ENCODE measurements around the gene MIS12.

The MIS12 gene

GRCh38 chr17:5486206-5487124, at the start of gene MIS12:
Gene MIS12, plus strand, starts transcription at chr17:5486566. Its CDS starts 2,297 bp downstream, at chr17:5488863.
- peak; percentile 99 for DNase-seq (ENCODE audit: low spot score)

GRCh38 chr17:5437721-5438317, 48.5 kb upstream of the MIS12 start:
- DNase-seq (ENCODE audit: low spot score), result no peak

DNA sequence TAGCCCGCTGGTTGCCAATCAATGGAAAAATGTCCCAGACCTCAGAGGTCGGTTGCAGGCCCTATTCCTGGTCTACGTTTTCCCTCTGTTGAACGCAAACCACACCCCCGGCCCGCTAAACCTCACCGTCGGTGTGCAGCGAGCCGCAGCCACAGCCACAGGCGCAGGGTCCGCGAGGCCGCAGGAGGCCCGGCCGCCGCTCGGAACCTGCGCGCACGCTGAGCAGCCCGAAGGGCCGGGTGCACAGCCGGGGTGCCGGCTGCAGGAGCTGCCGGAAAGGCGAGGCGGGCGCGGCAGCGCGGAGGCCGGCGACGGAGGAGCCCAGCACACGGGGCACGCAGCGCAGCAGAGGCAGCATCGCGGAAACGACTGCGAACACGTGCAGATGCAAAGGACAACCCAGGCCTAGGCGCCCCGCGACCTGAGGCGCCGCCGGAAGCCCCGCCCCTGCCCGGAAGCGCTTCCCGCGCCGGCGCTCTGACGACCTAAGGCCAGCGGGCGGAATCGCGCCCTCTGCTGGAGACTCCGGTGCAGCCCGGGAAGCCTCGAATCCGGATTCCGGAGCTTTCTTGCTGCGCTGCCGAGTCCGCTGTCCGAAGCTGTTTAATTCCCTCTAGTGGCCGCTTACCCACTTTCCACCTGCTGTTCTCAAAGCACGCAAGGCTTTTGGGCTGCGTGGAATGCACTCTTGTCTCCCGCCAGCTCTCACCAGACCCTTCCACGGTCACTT, 47.5 kb upstream of the MIS12 start, which contains the start of gene C1QBP:
TSS of gene C1QBP (minus strand) at position 440 of the 730 bp plus-strand sequence. CDS start at position 358, 82 bp downstream.
- DNase-seq (ENCODE audit: low spot score), result peak; percentile 90

- no peak for DNase-seq (ENCODE audit: low spot score)
Observed at GRCh38 chr17:5439446-5439764, 47.0 kb upstream of the MIS12 start.

GRCh38 chr17:5443728-5444127, 42.6 kb upstream of the MIS12 start:
- DNase-seq (ENCODE audit: low spot score), result no peak

GRCh38 chr17:5444209-5444608, 42.2 kb upstream of the MIS12 start:
- DNase-seq (ENCODE audit: low spot score), result no peak

- DNase-seq (ENCODE audit: low spot score), result no peak
Observed at GRCh38 chr17:5446786-5447185, 39.6 kb upstream of the MIS12 start.

GRCh38 chr17:5464717-5465507, 21.5 kb upstream of the MIS12 start:
- DNase-seq (ENCODE audit: low spot score), result no peak

DNA sequence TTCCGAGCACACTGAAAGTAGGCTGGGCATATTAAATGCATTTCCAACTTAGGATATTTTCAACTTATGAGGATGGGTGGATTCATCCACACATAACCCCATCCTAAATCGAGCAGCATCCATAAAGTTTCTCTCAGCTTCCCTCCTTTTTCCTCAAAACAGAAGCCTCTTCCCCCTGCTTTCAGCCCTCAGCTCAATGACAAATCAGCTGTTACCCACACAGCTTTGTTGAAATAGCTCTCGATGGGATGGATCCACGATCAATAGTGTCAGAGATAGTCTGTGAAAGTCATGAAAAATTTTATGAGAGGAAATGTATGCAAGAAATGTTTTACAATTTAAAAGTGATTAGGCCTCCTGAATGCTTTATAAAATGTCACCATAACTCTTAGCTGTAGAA, 20.1 kb upstream of the MIS12 start:
- DNase-seq (ENCODE audit: low spot score), result no peak

GRCh38 chr17:5467416-5467815, 18.9 kb upstream of the MIS12 start:
- DNase-seq (ENCODE audit: low spot score), result no peak

- DNase-seq (ENCODE audit: low spot score), result peak; percentile 2
Observed at GRCh38 chr17:5468075-5468473, 18.3 kb upstream of the MIS12 start.

DNA sequence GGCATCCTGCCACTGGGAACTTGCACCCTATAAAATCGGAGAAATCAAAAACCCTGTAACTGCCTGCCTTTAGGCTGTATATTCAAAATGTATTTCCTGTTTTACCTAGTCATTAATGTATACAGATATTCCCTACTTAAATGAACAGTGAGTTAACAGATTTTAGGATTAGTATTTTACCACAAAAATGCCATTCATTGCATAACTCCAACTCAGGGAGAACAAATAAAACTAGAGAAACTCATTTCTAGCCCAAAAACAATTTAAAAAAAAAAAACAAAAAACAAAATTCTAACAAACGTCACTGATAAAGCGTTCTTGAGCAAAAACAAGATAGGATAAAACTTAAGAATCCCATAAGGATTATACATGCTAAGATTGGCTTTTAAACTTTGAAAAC, 13.9 kb upstream of the MIS12 start:
- DNase-seq (ENCODE audit: low spot score), result no peak

- no peak for DNase-seq (ENCODE audit: low spot score)
Observed at GRCh38 chr17:5473906-5474305, 12.5 kb upstream of the MIS12 start.

- DNase-seq (ENCODE audit: low spot score), result no peak
Observed at GRCh38 chr17:5478992-5479391, 7.4 kb upstream of the MIS12 start.

DNA sequence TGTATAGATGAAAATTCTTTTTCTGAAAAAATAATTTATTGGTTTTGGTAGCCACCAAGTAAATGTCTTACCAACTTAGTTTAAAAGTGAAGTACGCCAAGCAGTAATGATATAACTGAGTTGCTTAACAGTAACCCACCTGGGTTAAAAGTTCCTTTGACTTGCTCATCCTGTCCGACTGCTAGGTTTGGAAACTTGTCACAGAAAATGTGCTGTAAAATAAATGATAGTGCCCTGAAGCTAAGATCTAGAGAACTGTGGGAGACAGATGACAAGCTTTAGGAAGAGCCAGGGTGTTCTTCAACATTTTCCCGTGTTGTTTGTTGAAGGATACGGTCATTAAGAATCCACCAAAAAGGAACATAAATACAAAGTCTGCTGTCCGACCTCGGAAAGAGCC, 5.4 kb upstream of the MIS12 start:
- DNase-seq (ENCODE audit: low spot score), result no peak

- DNase-seq (ENCODE audit: low spot score), result no peak
Observed at GRCh38 chr17:5481451-5481850, 4.9 kb upstream of the MIS12 start.

DNA sequence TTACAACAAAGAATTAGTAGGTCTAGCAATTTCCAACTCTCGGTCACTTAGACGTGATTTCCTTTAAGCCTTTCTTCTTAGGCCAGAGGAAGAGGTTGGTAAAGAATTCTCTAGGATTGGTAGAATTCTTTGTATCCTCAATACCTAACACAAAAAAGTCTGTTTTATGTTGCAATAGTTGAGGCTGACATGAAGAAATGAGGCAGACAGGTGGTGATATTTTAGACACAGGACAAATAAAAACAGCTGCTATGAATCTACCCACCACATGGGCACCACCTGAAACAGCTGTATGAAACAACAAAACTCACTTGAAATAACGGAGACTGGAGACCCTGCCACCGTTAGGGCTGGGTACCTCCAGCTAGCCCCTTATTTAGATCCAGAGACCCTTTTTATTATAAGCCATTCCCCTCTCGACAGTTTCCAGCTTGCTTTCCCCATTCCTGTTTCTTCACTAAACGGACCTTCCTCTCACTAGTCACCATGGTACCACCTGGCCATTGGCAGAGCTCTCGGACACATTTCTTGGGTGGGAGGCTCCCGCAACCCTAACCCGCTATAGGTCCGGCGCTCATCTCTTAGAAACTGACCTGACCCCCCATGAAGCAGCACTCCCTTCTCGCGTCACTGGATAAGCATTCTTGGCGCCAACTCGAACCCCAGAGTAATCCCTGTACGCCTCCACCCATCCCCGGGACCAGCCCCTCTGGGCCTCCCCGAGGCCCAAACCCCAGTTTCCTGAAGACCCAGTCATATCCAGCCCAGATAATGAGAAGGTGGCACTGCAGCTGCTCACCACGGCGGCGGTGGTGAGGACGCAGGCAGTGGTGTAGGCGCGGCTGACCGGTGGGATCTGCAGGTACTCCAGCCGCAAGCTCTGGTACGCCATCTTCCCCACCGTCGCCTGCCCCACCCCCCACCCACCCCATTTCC, 828 bp upstream of the MIS12 start, which contains the start of gene DERL2:
TSS of gene DERL2 (minus strand) at position 909 of the 936 bp plus-strand sequence. CDS start at position 892, 17 bp downstream.
- no peak for DNase-seq (ENCODE audit: low spot score)

DNA sequence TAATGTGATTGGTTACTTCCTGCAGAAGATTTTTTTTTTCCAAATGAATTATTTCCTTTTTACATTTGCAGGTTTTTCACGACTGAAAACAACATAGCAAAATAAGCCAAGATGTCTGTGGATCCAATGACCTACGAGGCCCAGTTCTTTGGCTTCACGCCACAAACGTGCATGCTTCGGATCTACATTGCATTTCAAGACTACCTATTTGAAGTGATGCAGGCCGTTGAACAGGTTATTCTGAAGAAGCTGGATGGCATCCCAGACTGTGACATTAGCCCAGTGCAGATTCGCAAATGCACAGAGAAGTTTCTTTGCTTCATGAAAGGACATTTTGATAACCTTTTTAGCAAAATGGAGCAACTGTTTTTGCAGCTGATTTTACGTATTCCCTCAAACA, 2.4 kb downstream of the MIS12 start:
- no peak for DNase-seq (ENCODE audit: low spot score)

GRCh38 chr17:5492970-5493369, 6.6 kb downstream of the MIS12 start:
- no peak for DNase-seq (ENCODE audit: low spot score)

- no peak for DNase-seq (ENCODE audit: low spot score)
Observed at GRCh38 chr17:5499476-5500231, 13.3 kb downstream of the MIS12 start.

Measured in CD4-positive, alpha-beta T cell treated with Interleukin-6 at 100 ng/mL for 8 hours (primary cell).